GM21360 (cell line): ENCODE measurements around the gene SUPT3H.

Source experiments
- ATAC-seq: cut with Tn5 transposase; IDR thresholded peaks from one replicate; pipeline ENCODE4 v1.9.1; 2021; ENCODE audit warnings: mild to moderate bottlenecking, moderate library complexity; ENCODE audit not compliant: unreplicated experiment

SUPT3H gene

GRCh38 chr6:45272626-45273025 lies 105.1 kb downstream of the SUPT3H start:
- ATAC-seq: no peak

- no peak for ATAC-seq
These were observed 112.5 kb downstream of the SUPT3H start for GRCh38 chr6:45265246-45265645.

- ATAC-seq: no peak
These were observed 117.0 kb downstream of the SUPT3H start for GRCh38 chr6:45260696-45261095.

- no peak for ATAC-seq
These were observed 120.7 kb downstream of the SUPT3H start for GRCh38 chr6:45256697-45257695.

GRCh38 chr6:45255434-45255833 lies 122.3 kb downstream of the SUPT3H start:
- ATAC-seq: no peak

- ATAC-seq: no peak
These were observed 123.5 kb downstream of the SUPT3H start for GRCh38 chr6:45254253-45254652.

GRCh38 chr6:45253453-45253852 lies 124.3 kb downstream of the SUPT3H start:
- no peak for ATAC-seq

GRCh38 chr6:45231660-45232059 lies 146.1 kb downstream of the SUPT3H start:
- ATAC-seq: no peak

- ATAC-seq: no peak
These were observed 148.3 kb downstream of the SUPT3H start for GRCh38 chr6:45229416-45229815.

GRCh38 chr6:45226081-45226480 lies 151.7 kb downstream of the SUPT3H start:
- no peak for ATAC-seq

- no peak for ATAC-seq
These were observed 155.4 kb downstream of the SUPT3H start for GRCh38 chr6:45222380-45222779.

- ATAC-seq: no peak
These were observed 162.0 kb downstream of the SUPT3H start for GRCh38 chr6:45215759-45216158.

GRCh38 chr6:45212976-45213375 lies 164.8 kb downstream of the SUPT3H start:
- no peak for ATAC-seq

- no peak for ATAC-seq
These were observed 168.0 kb downstream of the SUPT3H start for GRCh38 chr6:45209762-45210161.

GRCh38 chr6:45206793-45207492 lies 170.8 kb downstream of the SUPT3H start:
- ATAC-seq: no peak

- ATAC-seq: no peak
These were observed 176.2 kb downstream of the SUPT3H start for GRCh38 chr6:45201484-45201883.

- no peak for ATAC-seq
These were observed 177.2 kb downstream of the SUPT3H start for GRCh38 chr6:45200510-45200909.

- no peak for ATAC-seq
These were observed 178.2 kb downstream of the SUPT3H start for GRCh38 chr6:45199554-45199953.

- no peak for ATAC-seq
These were observed 181.6 kb downstream of the SUPT3H start for GRCh38 chr6:45196121-45196520.

- no peak for ATAC-seq
These were observed 182.6 kb downstream of the SUPT3H start for GRCh38 chr6:45195137-45195536.

GRCh38 chr6:45192556-45192955 lies 185.2 kb downstream of the SUPT3H start:
- ATAC-seq: no peak

- no peak for ATAC-seq
These were observed 186.3 kb downstream of the SUPT3H start for GRCh38 chr6:45191414-45191813.
